K562 (cell line): ENCODE data around the gene CATSPER1. TPM values are rescaled to one million over a fixed set of nuclear protein-coding genes. Genes with fewer than 3 reads are reported as not detected.

Source experiments
- ATAC-seq: fragments of 200-7000 bp; cut with Tn5 transposase; 3 replicates; pipeline ENCODE4 v1.9.1; 2020; ENCODE audit warnings: moderate library complexity
- BruUV-seq: library from RNA; stranded (reverse); fragments of 400-500 nt; replicated peaks from 2 replicates; lab custom pipeline; 2021; lab: Mats Ljungman, UMichigan
- CTCF ChIA-PET: fragments of 300-600 bp; formaldehyde crosslinking; extraction: SDS; loops from one replicate; lab custom pipeline; 2021; ENCODE audit warnings: low intra/inter-chr PET ratio; lab: Yijun Ruan, JAX
- POLR2A ChIA-PET: fragments of 300-600, 350-650 bp; sonication (Branson Sonifier 250); formaldehyde crosslinking; extraction: SDS; loops from one replicate; lab custom pipeline; 2021; ENCODE audit warnings: antibody characterized with exemption, inconsistent platforms; lab: Yijun Ruan, JAX
- DNase-seq, 4 experiments: peaks; one replicate each; pipeline versions ENCODE4 v3.0.0 to v3.0.0-alpha.2; 2011 to 2018; ENCODE audit warnings: low spot score in 3 of 4, mixed read lengths in 3 of 4; ENCODE audit errors: extremely low read depth in 1 of 4
- FAIRE-seq: peaks from 2 replicates; lab custom pipeline; 2011; peaks lifted over from hg19 to GRCh38; lab: Jason Lieb, UNC
- H2AFZ ChIP-seq: 2 replicates; pipeline ENCODE4 v1.6.0; 2011; ENCODE audit warnings: low read depth, low read length, control low read depth, inconsistent platforms
- H3K27ac ChIP-seq: fragments of 200-600 bp; 3 replicates; pipeline ENCODE4 v1.8.0; 2011; ENCODE audit warnings: low read depth, mild to moderate bottlenecking, control low read depth, inconsistent platforms, low read length, moderate library complexity, mixed read lengths; ENCODE audit errors: extremely low read depth
- H3K27me3 ChIP-seq, 2 experiments: fragments of 300-600 bp in 1 of 2; 2 replicates in 1 of 2; 3 replicates in 1 of 2; pipeline versions ENCODE4 v1.6.0 to v1.8.0; 2011; ENCODE audit warnings: inconsistent platforms in 2 of 2, low read length in 2 of 2, mild to moderate bottlenecking in 1 of 2, mixed read lengths in 1 of 2, moderate library complexity in 1 of 2; ENCODE audit not compliant: control insufficient read depth in 2 of 2, insufficient read depth in 2 of 2
- H3K36me3 ChIP-seq: fragments of 300-600 bp; 3 replicates; pipeline ENCODE4 v1.8.0; 2011; ENCODE audit warnings: mild to moderate bottlenecking, low read length, inconsistent platforms; ENCODE audit not compliant: control insufficient read depth, insufficient read depth
- H3K4me1 ChIP-seq, 2 experiments: fragments of 200-600 bp in 1 of 2; replicated peaks in 1 of 2; 2 replicates in 1 of 2; 3 replicates in 1 of 2; pipeline versions ENCODE4 v1.5.1 to v1.8.0; 2011; ENCODE audit warnings: inconsistent platforms in 2 of 2, low read length in 2 of 2, mild to moderate bottlenecking in 1 of 2, mixed read lengths in 1 of 2, moderate library complexity in 1 of 2; ENCODE audit not compliant: control insufficient read depth in 2 of 2, insufficient read depth in 2 of 2
- H3K4me2 ChIP-seq: 2 replicates; pipeline ENCODE4 v1.6.1; 2011; ENCODE audit warnings: low read length, control low read depth, inconsistent platforms, mixed read lengths; ENCODE audit not compliant: insufficient read depth
- H3K4me3 ChIP-seq: fragments of 200-600 bp; sonication (generic), shearing (Covaris generic); 2 replicates; pipeline ENCODE4 v1.5.1; 2016; ENCODE audit warnings: control low read depth, inconsistent platforms
- H3K79me2 ChIP-seq: fragments of 200-600 bp; 3 replicates; pipeline ENCODE4 v1.8.0; 2011; ENCODE audit warnings: low read length, inconsistent platforms; ENCODE audit not compliant: control insufficient read depth, insufficient read depth
- H3K9ac ChIP-seq, 2 experiments: 2 replicates each; pipeline versions ENCODE4 v1.6.0 to v1.6.1; 2011; ENCODE audit warnings: low read depth in 2 of 2, low read length in 2 of 2, control low read depth in 1 of 2, inconsistent platforms in 1 of 2, mild to moderate bottlenecking in 1 of 2, mixed read lengths in 1 of 2; ENCODE audit not compliant: insufficient read depth in 1 of 2
- H3K9me1 ChIP-seq: one replicate; pipeline ENCODE4 v1.6.0; 2011; ENCODE audit warnings: inconsistent platforms, mild to moderate bottlenecking, low read length, moderate library complexity; ENCODE audit not compliant: control insufficient read depth, insufficient read depth
- H3K9me3 ChIP-seq: replicated peaks from 2 replicates; pipeline ENCODE4 v1.5.1; 2011; ENCODE audit warnings: low read depth, low read length, inconsistent platforms; ENCODE audit not compliant: control insufficient read depth, insufficient read depth
- H4K20me1 ChIP-seq: replicated peaks from 2 replicates; pipeline ENCODE4 v1.6.1; 2011; ENCODE audit warnings: low read length, inconsistent platforms, mixed read lengths; ENCODE audit not compliant: control insufficient read depth, insufficient read depth
- ARID1B ChIP-seq: fragments of 450-650 bp; IDR thresholded peaks from 2 replicates; pipeline ENCODE4 v1.6.1; 2016; ENCODE audit warnings: antibody characterized with exemption, mild to moderate bottlenecking, inconsistent platforms
- BCOR ChIP-seq: fragments of 450-650 bp; IDR thresholded peaks from 2 replicates; pipeline ENCODE4 v1.6.1; 2016
- EP300 ChIP-seq: IDR thresholded peaks from 2 replicates; pipeline ENCODE4 v1.6.1; 2012; ENCODE audit warnings: low read length, improper control_type of control experiment
- EWSR1 ChIP-seq: fragments of 450-650 bp; IDR thresholded peaks from 2 replicates; pipeline ENCODE4 v1.6.1; 2018; ENCODE audit warnings: borderline replicate concordance, mild to moderate bottlenecking, low read depth, moderate library complexity; ENCODE audit not compliant: partially characterized antibody
- HSF4 ChIP-seq: fragments of 250-450 bp; sonication (Bioruptor Pico); IDR thresholded peaks from 2 replicates; pipeline ENCODE4 v2.1.2; 2022; ENCODE audit warnings: mild to moderate bottlenecking, moderate library complexity, borderline replicate concordance
- LARP7 ChIP-seq: fragments of 450-650 bp; IDR thresholded peaks from 2 replicates; pipeline ENCODE4 v1.6.1; 2016
- NFE2L1 ChIP-seq: fragments of 450-650 bp; IDR thresholded peaks from 2 replicates; pipeline ENCODE4 v1.6.1; 2016; ENCODE audit warnings: missing genetic modification characterization, low read depth, mild to moderate bottlenecking, missing compliant biosample characterization, moderate library complexity, borderline replicate concordance
- NR4A1 ChIP-seq, 2 experiments: fragments of 250-450 bp in 1 of 2; fragments of 450-650 bp in 1 of 2; sonication (Bioruptor Pico) in 1 of 2; IDR thresholded peaks; 2 replicates each; pipeline versions ENCODE4 v1.4.0 to v1.6.1; 2016 to 2020; ENCODE audit warnings: mild to moderate bottlenecking in 2 of 2, missing compliant biosample characterization in 1 of 2, missing genetic modification characterization in 1 of 2, moderate library complexity in 1 of 2
- RFX5 ChIP-seq: IDR thresholded peaks from 2 replicates; pipeline ENCODE4 v1.6.1; 2011; ENCODE audit warnings: low read depth, mild to moderate bottlenecking, improper control_type of control experiment, low read length
- SRSF1 ChIP-seq: fragments of 200-400 bp; formaldehyde crosslinking; IDR thresholded peaks from 2 replicates; pipeline ENCODE4 v1.6.1; 2017; ENCODE audit warnings: mild to moderate bottlenecking, low read depth, low read length, moderate library complexity
- WGBS: fragments of 100-300 bp; shearing (Covaris generic); methylation state at CpG from one replicate; pipeline ENCODE4 v1.1.6; 2016; ENCODE audit warnings: low coverage, mixed read lengths; ENCODE audit not compliant: insufficient coverage; ENCODE audit errors: missing lambda C conversion rate; 5-methylcytosine and 5-hydroxymethylcytosine counted together
- in situ Hi-C: fragments of 300-500 bp; cut with MboI; formaldehyde crosslinking; loops from 4 replicates; pipeline ENCODE4 v1.15.0; 2018; ENCODE audit warnings: inconsistent platforms, mixed read lengths
- intact Hi-C: fragments of 100-400 bp; cut with micrococcal nuclease; formaldehyde crosslinking; loops from 2 replicates; pipeline ENCODE4 v1.14.2; 2022
- polyA plus RNA-seq, 8 experiments: library from polyadenylated mRNA; depleted of rRNA in 4 of 8; stranded (reverse) in 5 of 8; unstranded in 3 of 8; fragments of >200 nt; fragmentation: Nextera tagmentation in 2 of 8; fragmentation: Illumina TruSeq in 1 of 8; extraction: Ambion mirVana in 2 of 8; extraction: Trizol in 1 of 8; gene quantifications; 2 replicates each; pipeline versions ENCODE4 v1.2.1 to v1.2.3, GENCODE V29; 2011 to 2014; ENCODE audit warnings: inconsistent platforms in 1 of 8, missing spikeins in 1 of 8
- total RNA-seq, 7 experiments: library from RNA; depleted of rRNA in 6 of 7; stranded (reverse); fragments of >200 nt in 6 of 7; fragmentation: Illumina TruSeq in 2 of 7; extraction: Trizol in 2 of 7; gene quantifications; 2 replicates each; pipeline versions ENCODE4 v1.2.1 to v1.2.3, GENCODE V29; 2011 to 2021; ENCODE audit warnings: low replicate concordance in 1 of 7
- TF ChIP-seq, protein P1 (sequence below): fragments of 450-650 bp; formaldehyde crosslinking; IDR thresholded peaks from 2 replicates; pipeline ENCODE4 v1.4.0; 2020; ENCODE audit warnings: mild to moderate bottlenecking
- TF ChIP-seq, protein P2 (sequence below): fragments of 250-450 bp; sonication (Bioruptor Pico); IDR thresholded peaks from 2 replicates; pipeline ENCODE4 v1.8.0; 2022; ENCODE audit warnings: moderate library complexity, mild to moderate bottlenecking, inconsistent platforms
- TF ChIP-seq, protein P3 (sequence below), 2 experiments: IDR thresholded peaks; 2 replicates each; pipeline ENCODE4 v1.6.1; 2012; ENCODE audit warnings: improper control_type of control experiment in 2 of 2, low read depth in 2 of 2, low read length in 2 of 2, borderline replicate concordance in 1 of 2
- TF ChIP-seq, protein P4 (sequence below): fragments of 450-650 bp; IDR thresholded peaks from one replicate; pipeline ENCODE4 v1.6.1; 2018; ENCODE audit warnings: mild to moderate bottlenecking, moderate library complexity; ENCODE audit not compliant: partially characterized antibody
- TF ChIP-seq, protein P5 (sequence below): fragments of 250-450 bp; sonication (Bioruptor Pico); IDR thresholded peaks from 2 replicates; pipeline ENCODE4 v1.8.0; 2022; ENCODE audit warnings: moderate library complexity, mild to moderate bottlenecking, inconsistent platforms

The CATSPER1 gene
- total and polyA plus RNA-seq, 9 of the 15 experiments (the other 6 are each of a cell fraction or from before 2014, with no cell fraction given): 0.21 to 3.3 (median 0.76) TPM

DNA sequence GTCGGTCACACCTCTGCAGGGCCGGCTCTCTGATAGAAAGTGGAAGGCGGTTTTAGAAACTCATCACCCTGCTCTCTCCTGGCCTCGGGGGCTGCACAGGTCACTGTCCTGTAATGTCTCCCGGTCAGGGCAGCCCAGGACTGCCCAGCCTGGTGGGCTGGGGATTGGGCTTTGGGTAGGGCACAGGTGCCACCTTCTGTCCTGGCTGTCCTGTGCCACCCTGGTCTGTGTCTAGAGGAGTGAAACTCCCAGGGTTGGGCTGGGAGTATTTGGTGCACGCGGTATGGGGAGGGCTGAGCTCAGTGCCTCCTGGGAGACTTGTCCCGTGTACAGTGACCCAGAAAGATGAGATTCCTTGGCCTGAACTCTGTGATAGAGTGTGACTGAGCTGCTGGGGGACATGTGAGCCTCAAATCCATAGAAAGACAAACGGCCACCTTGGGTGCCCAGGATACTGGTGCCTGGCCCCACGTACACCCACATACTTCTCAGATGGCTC lies 47.0 kb downstream of the CATSPER1 start:
- Histone ChIP-seq H2AFZ (no peak overlapping the region), H3K36me3 (peaks cover 39% of the 10 kb centered on the region; the same call in 2 of the 3 replicates), H3K4me1 (peaks cover 0 to 26% of the 10 kb centered on the region in 2 experiments; a peak in 2 of 5 replicates), H3K27me3 (no peaks in the 10 kb centered on the region), H3K9me3 (no peaks in the 10 kb centered on the region), H3K27ac (no peak overlapping the region), H3K9me1 (no peaks in the 10 kb centered on the region), H3K4me2 (no peak overlapping the region), H3K79me2 (no peaks in the 10 kb centered on the region), H3K9ac (0 out of 4 replicates have a peak overlapping the region, but pooled peaks of 1 of the 2 experiments have one; percentile 32), H4K20me1 (no peaks in the 10 kb centered on the region), H3K4me3 (no peak overlapping the region)
- FAIRE-seq: no peak
- ChIA-PET POLR2A (interaction anchor here (0.5 to 1.0 kb wide), 2 partner anchors 85 to 108 kb away, joined by 3 read pairs; no protein-coding TSS in a partner anchor), CTCF (no interaction called here)
- 84% methylated on average over 10 of the region's 10 CpGs for WGBS
- DNase-seq: no peak
- intact Hi-C loops (no loop called here), in situ Hi-C loops (no loop called here)
- BruUV-seq: TSS peak; percentile 26
- no peak for ATAC-seq
- no peak for TF ChIP-seq RFX5
- TF ChIP-seq, protein P1, sequence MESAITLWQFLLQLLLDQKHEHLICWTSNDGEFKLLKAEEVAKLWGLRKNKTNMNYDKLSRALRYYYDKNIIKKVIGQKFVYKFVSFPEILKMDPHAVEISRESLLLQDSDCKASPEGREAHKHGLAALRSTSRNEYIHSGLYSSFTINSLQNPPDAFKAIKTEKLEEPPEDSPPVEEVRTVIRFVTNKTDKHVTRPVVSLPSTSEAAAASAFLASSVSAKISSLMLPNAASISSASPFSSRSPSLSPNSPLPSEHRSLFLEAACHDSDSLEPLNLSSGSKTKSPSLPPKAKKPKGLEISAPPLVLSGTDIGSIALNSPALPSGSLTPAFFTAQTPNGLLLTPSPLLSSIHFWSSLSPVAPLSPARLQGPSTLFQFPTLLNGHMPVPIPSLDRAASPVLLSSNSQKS (CRISPR knock-in tag): no peak
- no peak for TF ChIP-seq EWSR1
- TF ChIP-seq NFE2L1 (tag): no peak
- TF ChIP-seq NR4A1 (CRISPR knock-in tag; IDR thresholded peaks at IDR 0.05): no peak
- TF ChIP-seq NR4A1 (tag; IDR thresholded peaks at IDR 0.05): no peak
- TF ChIP-seq ARID1B: no peak
- TF ChIP-seq, protein P2, sequence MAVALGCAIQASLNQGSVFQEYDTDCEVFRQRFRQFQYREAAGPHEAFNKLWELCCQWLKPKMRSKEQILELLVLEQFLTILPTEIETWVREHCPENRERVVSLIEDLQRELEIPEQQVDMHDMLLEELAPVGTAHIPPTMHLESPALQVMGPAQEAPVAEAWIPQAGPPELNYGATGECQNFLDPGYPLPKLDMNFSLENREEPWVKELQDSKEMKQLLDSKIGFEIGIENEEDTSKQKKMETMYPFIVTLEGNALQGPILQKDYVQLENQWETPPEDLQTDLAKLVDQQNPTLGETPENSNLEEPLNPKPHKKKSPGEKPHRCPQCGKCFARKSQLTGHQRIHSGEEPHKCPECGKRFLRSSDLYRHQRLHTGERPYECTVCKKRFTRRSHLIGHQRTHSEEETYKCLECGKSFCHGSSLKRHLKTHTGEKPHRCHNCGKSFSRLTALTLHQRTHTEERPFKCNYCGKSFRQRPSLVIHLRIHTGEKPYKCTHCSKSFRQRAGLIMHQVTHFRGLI (CRISPR knock-in tag): no peak
- no peak for TF ChIP-seq SRSF1
- TF ChIP-seq, protein P3, sequence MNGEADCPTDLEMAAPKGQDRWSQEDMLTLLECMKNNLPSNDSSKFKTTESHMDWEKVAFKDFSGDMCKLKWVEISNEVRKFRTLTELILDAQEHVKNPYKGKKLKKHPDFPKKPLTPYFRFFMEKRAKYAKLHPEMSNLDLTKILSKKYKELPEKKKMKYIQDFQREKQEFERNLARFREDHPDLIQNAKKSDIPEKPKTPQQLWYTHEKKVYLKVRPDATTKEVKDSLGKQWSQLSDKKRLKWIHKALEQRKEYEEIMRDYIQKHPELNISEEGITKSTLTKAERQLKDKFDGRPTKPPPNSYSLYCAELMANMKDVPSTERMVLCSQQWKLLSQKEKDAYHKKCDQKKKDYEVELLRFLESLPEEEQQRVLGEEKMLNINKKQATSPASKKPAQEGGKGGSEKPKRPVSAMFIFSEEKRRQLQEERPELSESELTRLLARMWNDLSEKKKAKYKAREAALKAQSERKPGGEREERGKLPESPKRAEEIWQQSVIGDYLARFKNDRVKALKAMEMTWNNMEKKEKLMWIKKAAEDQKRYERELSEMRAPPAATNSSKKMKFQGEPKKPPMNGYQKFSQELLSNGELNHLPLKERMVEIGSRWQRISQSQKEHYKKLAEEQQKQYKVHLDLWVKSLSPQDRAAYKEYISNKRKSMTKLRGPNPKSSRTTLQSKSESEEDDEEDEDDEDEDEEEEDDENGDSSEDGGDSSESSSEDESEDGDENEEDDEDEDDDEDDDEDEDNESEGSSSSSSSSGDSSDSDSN (IDR thresholded peaks at IDR 0.05; ENCODE audit: borderline replicate concordance in 1 of 2, low read depth in 2 of 2, low read length in 2 of 2): no peak
- no peak for TF ChIP-seq HSF4 (CRISPR knock-in tag)
- no peak for TF ChIP-seq EP300
- no peak for TF ChIP-seq BCOR
- TF ChIP-seq, protein P4, sequence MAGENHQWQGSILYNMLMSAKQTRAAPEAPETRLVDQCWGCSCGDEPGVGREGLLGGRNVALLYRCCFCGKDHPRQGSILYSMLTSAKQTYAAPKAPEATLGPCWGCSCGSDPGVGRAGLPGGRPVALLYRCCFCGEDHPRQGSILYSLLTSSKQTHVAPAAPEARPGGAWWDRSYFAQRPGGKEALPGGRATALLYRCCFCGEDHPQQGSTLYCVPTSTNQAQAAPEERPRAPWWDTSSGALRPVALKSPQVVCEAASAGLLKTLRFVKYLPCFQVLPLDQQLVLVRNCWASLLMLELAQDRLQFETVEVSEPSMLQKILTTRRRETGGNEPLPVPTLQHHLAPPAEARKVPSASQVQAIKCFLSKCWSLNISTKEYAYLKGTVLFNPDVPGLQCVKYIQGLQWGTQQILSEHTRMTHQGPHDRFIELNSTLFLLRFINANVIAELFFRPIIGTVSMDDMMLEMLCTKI: no peak
- TF ChIP-seq, protein P5, sequence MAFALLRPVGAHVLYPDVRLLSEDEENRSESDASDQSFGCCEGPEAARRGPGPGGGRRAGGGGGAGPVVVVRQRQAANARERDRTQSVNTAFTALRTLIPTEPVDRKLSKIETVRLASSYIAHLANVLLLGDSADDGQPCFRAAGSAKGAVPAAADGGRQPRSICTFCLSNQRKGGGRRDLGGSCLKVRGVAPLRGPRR (CRISPR knock-in tag): no peak
- no peak for TF ChIP-seq LARP7
